MCF 10A (cell line): ENCODE data around the gene HMOX1. TPM values are rescaled to one million over a fixed set of nuclear protein-coding genes. Genes with fewer than 3 reads are reported as not detected.

Experiments
- BruUV-seq: library from RNA; stranded (reverse); fragments of 400-500 nt; replicated peaks from 2 replicates; lab custom pipeline; 2021; lab: Mats Ljungman, UMichigan
- CTCF ChIA-PET: fragments of 300-600 bp; sonication (Branson Sonifier 250); formaldehyde crosslinking; extraction: SDS; loops from one replicate; lab custom pipeline; 2021; ENCODE audit warnings: antibody characterized with exemption, inconsistent platforms; lab: Yijun Ruan, JAX
- POLR2A ChIA-PET: fragments of 300-600, 350-650 bp; sonication (Branson Sonifier 250); formaldehyde crosslinking; extraction: SDS; loops from one replicate; lab custom pipeline; 2020; ENCODE audit warnings: antibody characterized with exemption, inconsistent platforms; lab: Yijun Ruan, JAX
- DNase-seq: peaks from one replicate; pipeline ENCODE4 v3.0.0-alpha.2; 2018; ENCODE audit not compliant: unreplicated experiment
- H3K27ac Mint-ChIP-seq: one replicate; pipeline ENCODE4 v1.8.0; 2022; ENCODE audit warnings: mild to moderate bottlenecking, low read depth, mixed read lengths; ENCODE audit not compliant: unreplicated experiment
- H3K27me3 Mint-ChIP-seq: one replicate; pipeline ENCODE4 v1.8.0; 2022; ENCODE audit warnings: mixed read lengths; ENCODE audit not compliant: insufficient read depth, unreplicated experiment
- H3K36me3 Mint-ChIP-seq: one replicate; pipeline ENCODE4 v1.8.0; 2022; ENCODE audit warnings: mild to moderate bottlenecking, moderate library complexity, mixed read lengths; ENCODE audit not compliant: insufficient read depth, unreplicated experiment
- H3K4me1 Mint-ChIP-seq: one replicate; pipeline ENCODE4 v1.8.0; 2022; ENCODE audit warnings: mixed read lengths; ENCODE audit not compliant: insufficient read depth, unreplicated experiment
- H3K4me3 Mint-ChIP-seq: one replicate; pipeline ENCODE4 v1.8.0; 2022; ENCODE audit warnings: mild to moderate bottlenecking, moderate library complexity, mixed read lengths; ENCODE audit not compliant: unreplicated experiment
- H3K9me3 Mint-ChIP-seq: one replicate; pipeline ENCODE4 v1.8.0; 2022; ENCODE audit warnings: mixed read lengths; ENCODE audit not compliant: unreplicated experiment
- CTCF ChIP-seq: fragments of 200-600 bp; IDR thresholded peaks from one replicate; pipeline ENCODE4 v1.8.0; 2022; ENCODE audit warnings: antibody characterized with exemption, mild to moderate bottlenecking; ENCODE audit not compliant: unreplicated experiment
- intact Hi-C: fragments of 100-400 bp; cut with micrococcal nuclease; formaldehyde crosslinking; loops from 2 replicates; pipeline ENCODE4 v1.14.1; 2022
- total RNA-seq: library from RNA; stranded (reverse); gene quantifications from 2 replicates; pipeline ENCODE4 v1.2.3, GENCODE V29; 2022

HMOX1 gene
- total RNA-seq, 1 experiment from 2014 or later, result 1.9 TPM

DNA sequence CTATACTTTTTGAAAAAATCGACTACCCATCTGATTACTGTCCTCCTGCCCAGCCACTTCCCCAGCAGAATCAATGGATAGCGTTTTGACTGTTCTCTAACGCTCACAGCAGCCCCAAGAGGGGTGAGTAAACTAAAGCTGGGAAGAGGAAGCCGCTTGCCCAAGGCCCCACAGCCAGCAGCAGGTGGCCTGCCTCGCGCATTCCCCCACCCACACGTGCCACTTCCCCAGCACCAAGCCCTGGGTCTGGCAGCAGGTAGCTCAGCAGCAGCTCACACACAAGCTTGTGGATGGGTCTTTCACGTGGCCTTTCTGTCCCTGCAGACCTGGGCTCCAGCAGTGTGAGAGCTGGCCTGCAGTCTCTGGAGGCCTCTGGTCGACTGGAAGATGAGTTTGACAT is 46.9 kb upstream of the HMOX1 start:
- ChIA-PET CTCF (no interaction called here), POLR2A (no interaction called here)
- H3K27me3 Mint-ChIP-seq, result no peaks in the 10 kb centered on the region
- intact Hi-C loops, result no loop called here
- H3K4me1 Mint-ChIP-seq, result no peaks in the 10 kb centered on the region
- no peak for DNase-seq
- no peaks in the 10 kb centered on the region for H3K9me3 Mint-ChIP-seq
- BruUV-seq, result no TSS peak
- no peak for TF ChIP-seq CTCF
- no peak overlapping the region for H3K27ac Mint-ChIP-seq
- H3K4me3 Mint-ChIP-seq, result no peak overlapping the region
- H3K36me3 Mint-ChIP-seq, result peaks cover 45% of the 10 kb centered on the region

- no peaks in the 10 kb centered on the region for H3K27me3 Mint-ChIP-seq
- POLR2A ChIA-PET, result no interaction called here
- H3K4me1 Mint-ChIP-seq, result no peaks in the 10 kb centered on the region
- TF ChIP-seq CTCF, result no peak
- DNase-seq, result no peak
- peaks cover 48% of the 10 kb centered on the region for H3K36me3 Mint-ChIP-seq
- H3K27ac Mint-ChIP-seq, result no peak overlapping the region
- no peak overlapping the region for H3K4me3 Mint-ChIP-seq
- no peaks in the 10 kb centered on the region for H3K9me3 Mint-ChIP-seq
- intact Hi-C loops, result no loop called here
- CTCF ChIA-PET, result interaction anchor here (0.6 to 1.2 kb wide), 2 partner anchors 16 to 26 kb away, joined by 3 to 4 read pairs; no protein-coding TSS in a partner anchor
- BruUV-seq, result no TSS peak
Observed at GRCh38 chr22:35335468-35335867, 45.4 kb upstream of the HMOX1 start.

GRCh38 chr22:35335936-35336781 is 44.7 kb upstream of the HMOX1 start:
- Mint-ChIP-seq H3K9me3 (no peaks in the 10 kb centered on the region), H3K4me1 (no peaks in the 10 kb centered on the region), H3K36me3 (peaks cover 45% of the 10 kb centered on the region), H3K27ac (no peak overlapping the region), H3K4me3 (no peak overlapping the region), H3K27me3 (no peaks in the 10 kb centered on the region)
- BruUV-seq, result no TSS peak
- no peak for DNase-seq
- CTCF ChIA-PET, result interaction anchor here (0.6 to 1.2 kb wide), 3 partner anchors 15 to 119 kb away, joined by 3 to 4 read pairs (median 3); no protein-coding TSS in a partner anchor
- POLR2A ChIA-PET, result no interaction called here
- intact Hi-C loops, result no loop called here
- TF ChIP-seq CTCF, result no peak

DNA sequence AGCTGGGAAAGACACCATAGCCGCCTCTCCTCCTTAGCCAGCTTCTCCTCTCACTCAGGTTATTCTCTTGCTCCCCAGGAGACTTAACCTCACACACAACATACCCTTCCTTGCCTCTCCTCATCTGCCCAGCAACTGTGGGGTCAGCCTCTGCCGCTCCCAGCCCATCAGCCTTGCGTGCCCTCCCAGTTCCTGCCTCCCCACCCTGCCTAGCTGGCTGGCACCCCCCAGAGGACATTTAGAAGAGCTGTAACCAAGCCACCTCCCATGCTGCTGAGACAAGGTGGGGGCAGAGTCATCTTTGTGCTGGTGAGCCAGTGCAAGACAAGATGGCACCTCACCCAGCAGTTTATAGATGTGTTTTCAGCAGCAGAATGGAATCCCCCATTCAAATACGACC is 43.0 kb upstream of the HMOX1 start:
- H3K4me1 Mint-ChIP-seq, result no peaks in the 10 kb centered on the region
- no TSS peak for BruUV-seq
- H3K36me3 Mint-ChIP-seq, result peaks cover 32% of the 10 kb centered on the region
- CTCF ChIA-PET, result interaction anchor here (0.7 to 1.7 kb wide), 2 partner anchors 31 to 235 kb away, joined by 3 to 4 read pairs; no protein-coding TSS in a partner anchor
- POLR2A ChIA-PET, result interaction anchor here (0.7 kb wide), 1 partner anchor 39 kb away, joined by 3 read pairs; no protein-coding TSS in a partner anchor
- H3K27ac Mint-ChIP-seq, result no peak overlapping the region
- no peak for DNase-seq
- no peaks in the 10 kb centered on the region for H3K9me3 Mint-ChIP-seq
- H3K27me3 Mint-ChIP-seq, result no peaks in the 10 kb centered on the region
- no peak for TF ChIP-seq CTCF
- no peak overlapping the region for H3K4me3 Mint-ChIP-seq
- intact Hi-C loops, result no loop called here
